Measurements from ENCODE around the gene MYO3B. TPM values are rescaled to one million over a fixed set of nuclear protein-coding genes. Genes with fewer than 3 reads are reported as not detected.

Gene MYO3B
- total RNA-seq, 1 experiment from 2014 or later: not detected

DNA sequence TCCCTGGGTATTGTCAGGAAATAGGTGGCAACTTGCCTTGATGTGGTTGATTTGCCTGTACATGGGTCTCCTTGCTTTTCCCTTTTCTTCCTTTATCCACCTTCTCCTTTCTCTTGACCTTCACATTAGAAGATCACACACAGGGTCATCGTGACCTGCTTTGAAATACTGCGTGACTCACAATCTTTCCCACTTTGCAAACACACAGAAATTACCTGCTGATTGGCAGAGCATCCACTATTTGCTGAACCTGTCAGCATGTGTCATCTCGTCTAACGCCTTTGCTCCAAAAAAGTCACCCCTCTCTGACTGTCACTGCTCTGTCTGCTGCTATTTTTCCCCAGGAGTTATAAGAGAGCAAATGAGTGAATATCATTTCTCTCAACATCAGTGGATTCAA is 60.8 kb downstream of the MYO3B start:
- DNase-seq (ENCODE audit: low read depth): no peak

- DNase-seq (ENCODE audit: low read depth): no peak
Observed at GRCh38 chr2:170240629-170241028, 62.7 kb downstream of the MYO3B start.

- DNase-seq (ENCODE audit: low read depth): no peak
Observed at GRCh38 chr2:170241756-170242155, 63.8 kb downstream of the MYO3B start.

DNA sequence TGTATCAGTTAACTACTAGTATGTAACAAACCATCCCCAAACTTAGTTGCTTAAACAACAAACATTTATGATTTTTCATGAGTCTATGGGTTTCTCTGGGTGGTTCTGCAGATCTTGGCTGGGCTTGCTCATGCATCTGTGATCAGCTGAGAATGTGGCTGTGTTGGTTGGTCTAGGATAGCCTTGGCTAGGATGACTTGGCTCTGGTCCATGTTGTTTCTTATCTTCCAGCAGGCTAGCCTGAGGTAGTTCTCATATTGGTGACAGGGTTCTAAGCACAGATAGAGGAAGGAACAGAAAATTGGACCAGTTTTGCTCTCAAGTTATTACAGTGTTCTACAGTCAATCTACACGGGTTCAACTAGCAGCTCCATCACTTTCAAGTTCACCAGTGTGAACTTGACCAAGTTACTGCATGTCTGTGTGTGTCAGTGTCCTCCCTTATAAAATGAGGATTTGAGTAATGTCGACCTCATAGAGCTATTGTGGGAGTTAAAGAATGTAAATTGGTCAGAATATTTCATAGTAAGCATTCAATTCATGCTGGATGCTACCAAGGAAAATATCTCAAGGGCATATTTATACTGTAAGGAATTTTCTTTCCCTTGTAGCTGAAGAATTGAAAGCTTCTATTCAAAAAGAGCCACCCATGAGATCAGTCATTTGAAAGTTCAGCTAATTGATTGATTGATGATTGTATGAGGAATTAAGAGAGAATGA is 65.3 kb downstream of the MYO3B start:
- no peak for DNase-seq (ENCODE audit: low read depth)

DNA sequence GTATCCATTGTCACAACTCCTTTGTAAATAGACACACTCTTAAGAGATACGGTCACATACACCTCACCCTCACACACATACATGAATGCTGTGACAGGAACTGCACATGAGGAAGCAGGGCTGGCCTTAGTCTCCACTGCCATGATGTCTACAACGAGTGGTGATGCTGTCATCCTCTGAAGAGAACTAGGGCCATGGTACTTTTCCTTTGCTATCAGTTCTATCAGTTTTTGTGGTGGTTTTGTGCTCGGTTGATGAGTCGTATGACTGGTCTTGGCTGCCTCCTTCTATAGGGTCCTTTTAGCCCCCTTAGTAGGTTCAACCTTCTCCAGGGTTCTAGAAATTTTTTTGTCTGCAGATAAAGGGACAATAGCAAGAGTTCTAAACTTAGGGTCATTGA is 66.0 kb downstream of the MYO3B start:
- DNase-seq (ENCODE audit: low read depth): no peak

GRCh38 chr2:170244555-170244954 is 66.6 kb downstream of the MYO3B start:
- DNase-seq (ENCODE audit: low read depth): no peak

DNA sequence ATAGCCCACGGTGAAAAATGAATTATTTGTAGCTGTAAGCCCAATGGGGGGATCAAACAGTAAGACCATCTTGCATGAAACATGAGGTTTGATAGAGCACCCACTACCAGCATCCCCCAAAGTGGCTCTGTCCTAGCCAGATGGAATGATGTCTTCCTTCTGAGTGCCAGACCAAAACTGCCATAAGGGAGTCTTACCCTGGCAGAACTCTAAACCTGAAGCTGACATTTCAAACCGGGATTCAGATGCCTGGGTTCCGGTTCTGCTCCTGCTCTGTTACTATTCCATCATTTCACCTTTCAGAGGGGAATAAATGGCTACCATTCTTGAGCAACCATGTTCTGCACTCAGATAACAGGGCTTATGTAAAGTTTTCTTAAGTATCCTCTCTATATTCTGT is 67.4 kb downstream of the MYO3B start:
- no peak for DNase-seq (ENCODE audit: low read depth)

GRCh38 chr2:170247333-170247732 is 69.4 kb downstream of the MYO3B start:
- no peak for DNase-seq (ENCODE audit: low read depth)

DNA sequence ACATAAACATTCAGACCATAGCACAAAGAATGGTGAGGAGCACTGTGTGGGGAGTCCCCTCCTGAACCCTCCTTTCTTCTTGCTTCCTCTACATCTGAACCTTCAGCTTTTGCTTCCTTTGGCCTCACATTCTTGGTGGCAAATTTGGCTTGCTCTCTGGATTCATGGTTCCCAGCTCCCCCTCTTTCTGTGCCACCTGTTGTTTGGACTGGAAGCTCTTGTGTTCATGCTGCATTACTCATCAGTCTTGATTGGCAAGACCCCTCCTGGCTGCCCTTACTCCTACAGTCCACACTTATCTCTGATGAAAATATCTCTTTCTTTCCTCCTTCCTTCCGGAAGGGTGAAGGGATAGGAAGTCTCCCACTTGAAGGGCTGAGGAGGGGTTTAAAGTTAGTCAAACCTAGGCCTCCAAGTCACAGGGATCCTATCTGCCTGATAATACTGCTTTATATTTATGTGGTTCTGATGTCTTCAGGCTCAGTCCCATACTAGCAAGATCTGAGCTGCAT is 70.0 kb downstream of the MYO3B start:
- no peak for DNase-seq (ENCODE audit: low read depth)

DNA sequence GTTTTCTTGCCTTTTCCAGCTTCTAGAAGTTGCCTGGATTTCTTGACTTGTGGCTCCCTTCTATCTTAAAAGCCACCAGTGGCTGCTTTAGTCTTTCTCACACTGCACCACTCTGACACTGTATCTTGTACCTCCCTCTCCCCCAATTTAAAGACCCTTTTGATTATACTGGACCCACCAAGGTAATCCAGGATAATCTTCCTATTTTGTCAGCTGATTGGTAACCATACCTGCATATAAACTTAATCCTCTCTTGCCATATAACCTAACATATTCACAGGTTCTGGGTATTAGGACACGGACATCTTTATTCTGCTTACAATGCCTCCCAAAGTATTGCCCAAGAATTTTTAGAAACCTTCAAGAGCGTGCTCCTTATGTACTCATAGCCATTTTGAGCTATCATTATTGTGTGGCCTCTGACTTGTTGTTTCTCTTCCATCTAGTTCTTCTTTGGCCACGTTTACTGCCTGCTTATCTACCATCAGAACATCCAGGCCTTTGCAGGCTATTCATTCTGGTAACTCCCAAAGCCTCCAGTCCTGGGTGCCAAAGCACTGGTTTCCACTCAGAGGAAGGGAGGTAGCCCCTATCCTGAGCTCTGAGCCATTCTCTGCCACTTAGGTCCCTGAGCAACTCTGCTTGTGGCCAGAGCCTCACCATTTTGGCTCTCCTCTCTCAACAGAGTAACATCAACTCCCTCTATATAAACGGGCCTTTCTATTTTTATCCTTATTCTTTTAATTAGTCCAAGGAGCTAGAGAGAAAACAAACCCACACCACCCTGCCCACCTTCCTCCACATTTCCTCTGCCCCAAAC is 70.8 kb downstream of the MYO3B start:
- DNase-seq (ENCODE audit: low read depth): no peak

DNA sequence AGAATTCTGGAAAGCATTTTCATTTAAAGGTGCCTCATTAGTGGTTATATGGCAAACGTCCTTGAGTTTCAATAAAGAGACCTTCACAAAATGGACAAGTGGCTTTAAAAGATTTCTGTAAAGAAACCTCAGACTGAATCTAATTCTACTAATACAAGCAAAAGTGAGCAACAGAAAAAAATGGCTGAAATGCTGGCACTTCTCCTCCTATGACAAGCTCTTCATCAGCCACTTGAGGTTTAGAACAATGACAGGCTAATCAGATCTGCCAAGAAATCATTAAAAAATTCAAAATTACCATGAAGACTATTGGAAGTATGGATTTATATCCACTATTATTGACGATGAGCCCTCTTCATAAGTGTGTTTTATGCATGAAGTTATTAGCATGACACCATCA is 71.8 kb downstream of the MYO3B start:
- DNase-seq (ENCODE audit: low read depth): no peak

DNA sequence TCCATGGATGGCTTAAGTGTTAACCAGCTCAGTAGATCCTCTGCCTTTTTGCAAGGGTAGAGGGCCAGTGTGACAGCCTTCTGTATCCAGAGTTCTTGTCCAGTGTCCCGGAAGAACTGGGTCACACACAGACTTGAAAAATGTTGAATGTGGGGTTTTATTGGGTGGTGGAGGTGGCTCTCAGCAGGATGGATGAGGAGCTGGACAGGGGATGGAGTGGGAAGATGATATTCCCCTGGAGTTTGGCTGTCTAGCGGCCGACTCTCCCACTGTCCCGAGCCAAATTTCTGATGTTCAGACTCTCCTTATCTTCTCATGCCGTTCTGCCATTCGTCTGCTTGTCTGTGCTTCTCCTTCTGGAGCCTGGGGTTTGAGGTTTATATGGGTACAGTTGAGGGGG is 72.6 kb downstream of the MYO3B start:
- no peak for DNase-seq (ENCODE audit: low read depth)

DNA sequence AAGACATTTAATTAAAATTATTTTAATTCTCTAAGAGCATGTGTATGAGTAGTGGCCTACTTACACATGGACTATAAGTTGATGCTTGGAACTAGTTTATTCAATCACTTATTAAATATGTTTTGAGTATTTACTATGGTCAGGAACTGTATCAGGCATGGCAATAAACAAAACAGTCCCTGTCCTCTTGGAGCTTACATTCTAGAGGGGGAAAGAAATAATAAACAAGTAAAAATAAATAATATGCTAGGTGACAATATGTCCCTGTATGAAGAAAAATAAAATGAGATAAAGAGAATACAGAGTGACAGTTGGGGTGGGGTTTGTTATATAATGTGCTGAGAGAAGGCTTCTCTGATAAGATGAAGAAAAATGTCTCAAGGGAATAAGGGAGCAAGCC is 74.5 kb downstream of the MYO3B start:
- no peak for DNase-seq (ENCODE audit: low read depth)

GRCh38 chr2:170253721-170254230 is 75.8 kb downstream of the MYO3B start:
- DNase-seq (ENCODE audit: low read depth): no peak

DNA sequence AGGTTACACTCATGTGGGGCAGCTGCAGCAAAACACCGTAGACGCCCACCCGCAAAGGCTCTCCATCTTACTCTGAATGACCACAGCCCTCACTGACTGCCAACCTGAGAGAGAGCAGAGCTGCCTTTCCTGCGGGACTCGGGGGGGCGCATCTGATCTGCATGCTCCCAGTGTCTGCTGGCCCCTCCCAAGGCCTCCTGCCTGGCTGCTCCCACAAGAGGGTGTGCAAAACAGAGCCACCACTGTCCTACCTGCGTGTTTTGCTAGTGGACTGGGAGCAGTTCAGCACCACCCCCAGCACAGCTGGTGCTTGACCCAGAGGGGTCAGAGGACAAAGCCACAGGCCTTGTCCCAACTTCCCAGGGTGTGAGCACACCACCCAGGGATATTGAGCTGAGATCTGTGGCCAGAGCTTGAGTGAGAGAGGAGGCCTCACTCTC is 76.4 kb downstream of the MYO3B start:
- no peak for DNase-seq (ENCODE audit: low read depth)

DNA sequence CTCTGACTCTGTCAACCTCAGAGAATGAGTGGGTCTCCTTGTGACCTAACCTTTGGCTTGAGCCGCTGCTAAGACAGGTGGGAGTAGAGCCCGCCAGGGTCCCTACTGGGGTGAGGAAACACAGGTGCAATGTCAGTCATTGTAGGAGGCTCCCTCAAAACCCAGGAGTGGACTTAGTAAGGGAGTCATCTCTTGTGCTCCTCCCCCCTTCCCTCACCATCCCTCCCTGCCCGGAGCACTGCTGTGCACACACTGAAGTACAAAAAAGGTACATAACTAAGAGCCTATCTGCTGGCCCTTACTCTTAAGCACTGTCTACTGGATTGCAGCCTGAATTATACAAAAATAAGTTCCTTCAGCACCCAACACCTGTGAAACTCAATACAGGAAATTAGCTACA is 77.2 kb downstream of the MYO3B start:
- DNase-seq (ENCODE audit: low read depth): no peak

DNA sequence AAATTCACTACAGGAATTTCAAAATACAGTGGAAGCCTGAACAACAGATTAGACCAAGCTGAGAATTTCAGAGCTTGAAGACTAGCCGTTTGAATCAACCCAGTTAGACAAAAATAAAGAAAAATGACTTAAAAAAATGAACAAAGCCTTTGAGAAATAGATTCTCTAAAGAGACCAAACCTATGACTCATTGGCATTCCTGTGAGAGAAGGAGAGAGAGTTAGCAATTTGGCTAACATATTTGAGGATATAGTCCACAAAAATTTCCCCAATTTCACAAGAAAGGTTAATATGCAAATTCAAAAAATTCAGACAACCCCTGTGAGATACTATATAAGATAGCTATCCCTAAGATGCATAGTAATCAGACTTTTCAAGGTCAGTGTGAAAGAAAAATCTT is 78.0 kb downstream of the MYO3B start:
- DNase-seq (ENCODE audit: low read depth): peak; percentile 3

- DNase-seq (ENCODE audit: low read depth): peak; percentile 2
Observed at GRCh38 chr2:170258382-170258781, 80.4 kb downstream of the MYO3B start.

- DNase-seq (ENCODE audit: low read depth): no peak
Observed at GRCh38 chr2:170260188-170260587, 82.2 kb downstream of the MYO3B start.

GRCh38 chr2:170261566-170261965 is 83.6 kb downstream of the MYO3B start:
- no peak for DNase-seq (ENCODE audit: low read depth)

- DNase-seq (ENCODE audit: low read depth): no peak
Observed at GRCh38 chr2:170262343-170262742, 84.4 kb downstream of the MYO3B start.

GRCh38 chr2:170262806-170263205 is 84.9 kb downstream of the MYO3B start:
- DNase-seq (ENCODE audit: low read depth): no peak

All from M059J (cell line).